Measurements from ENCODE around the gene DPP9.

Gene DPP9

DNA sequence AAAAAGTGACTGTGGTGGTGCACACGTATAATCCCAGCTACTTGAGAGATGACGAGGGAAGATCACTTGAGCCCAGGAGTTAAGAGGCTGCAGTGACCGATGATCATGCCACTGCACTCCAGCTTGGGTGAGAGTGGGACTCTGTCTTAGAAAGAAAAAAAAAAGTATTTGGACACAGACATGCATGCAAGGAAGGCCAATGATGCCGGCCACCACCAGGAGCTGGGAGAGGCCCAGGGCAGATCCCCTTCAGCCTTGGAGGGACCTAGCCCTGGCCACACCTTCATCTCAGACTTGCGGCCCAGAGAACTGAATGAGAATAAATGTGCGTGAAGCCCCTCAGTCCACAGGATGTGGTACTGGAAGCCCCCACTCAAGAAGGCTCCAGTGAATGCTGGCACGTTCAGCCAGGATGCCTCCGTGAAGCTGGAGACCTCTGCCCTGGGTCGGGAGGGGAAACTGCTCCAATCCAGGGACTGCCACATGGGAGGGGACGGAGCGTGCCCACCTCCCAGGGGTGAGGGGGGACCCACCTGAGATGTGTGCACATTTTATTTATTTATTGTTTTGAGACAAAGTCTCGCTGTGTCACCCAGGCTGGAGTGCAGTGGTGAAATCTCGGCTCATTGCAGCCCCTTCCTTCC is 69.7 kb downstream of the DPP9 start:
- H3K4me3 ChIP-seq (ENCODE audit: low read length): no peak overlapping the region
- H3K36me3 ChIP-seq (ENCODE audit: control insufficient read depth, low read length): peaks cover 19% of the 10 kb centered on the region
- peaks cover 3% of the 10 kb centered on the region; the same call in 1 of the 2 replicates for H3F3A ChIP-seq (ENCODE audit: control insufficient read depth, insufficient read depth)
- no peaks in the 10 kb centered on the region for H4K20me1 ChIP-seq (ENCODE audit: control insufficient read depth, insufficient read depth, low read depth, low read length)
- no peaks in the 10 kb centered on the region for H3K27me3 ChIP-seq (ENCODE audit: control insufficient read depth, low read length)
- no peaks in the 10 kb centered on the region for H3K9me2 ChIP-seq (replicated peaks; ENCODE audit: control insufficient read depth, low read length)
- TF ChIP-seq, protein P1, sequence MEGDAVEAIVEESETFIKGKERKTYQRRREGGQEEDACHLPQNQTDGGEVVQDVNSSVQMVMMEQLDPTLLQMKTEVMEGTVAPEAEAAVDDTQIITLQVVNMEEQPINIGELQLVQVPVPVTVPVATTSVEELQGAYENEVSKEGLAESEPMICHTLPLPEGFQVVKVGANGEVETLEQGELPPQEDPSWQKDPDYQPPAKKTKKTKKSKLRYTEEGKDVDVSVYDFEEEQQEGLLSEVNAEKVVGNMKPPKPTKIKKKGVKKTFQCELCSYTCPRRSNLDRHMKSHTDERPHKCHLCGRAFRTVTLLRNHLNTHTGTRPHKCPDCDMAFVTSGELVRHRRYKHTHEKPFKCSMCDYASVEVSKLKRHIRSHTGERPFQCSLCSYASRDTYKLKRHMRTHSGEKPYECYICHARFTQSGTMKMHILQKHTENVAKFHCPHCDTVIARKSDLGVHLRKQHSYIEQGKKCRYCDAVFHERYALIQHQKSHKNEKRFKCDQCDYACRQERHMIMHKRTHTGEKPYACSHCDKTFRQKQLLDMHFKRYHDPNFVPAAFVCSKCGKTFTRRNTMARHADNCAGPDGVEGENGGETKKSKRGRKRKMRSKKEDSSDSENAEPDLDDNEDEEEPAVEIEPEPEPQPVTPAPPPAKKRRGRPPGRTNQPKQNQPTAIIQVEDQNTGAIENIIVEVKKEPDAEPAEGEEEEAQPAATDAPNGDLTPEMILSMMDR (IDR thresholded peaks at IDR 0.05; ENCODE audit: low read depth, low read length, poor library complexity, severe bottlenecking): no peak
- no peak for TF ChIP-seq EZH2phosphoT487 (IDR thresholded peaks at IDR 0.05; ENCODE audit: borderline replicate concordance, low read length)
- no peaks in the 10 kb centered on the region for H3K79me2 ChIP-seq (ENCODE audit: control insufficient read depth, low read length)
- peaks cover 8% of the 10 kb centered on the region for H3K4me1 ChIP-seq (ENCODE audit: control insufficient read depth, low read length)
- H3K9me3 ChIP-seq (ENCODE audit: control insufficient read depth, insufficient read depth, low read length): no peaks in the 10 kb centered on the region
- H3K4me2 ChIP-seq (ENCODE audit: low read length): no peak overlapping the region
- no peak overlapping the region for H3K27ac ChIP-seq (ENCODE audit: low read depth, low read length)

DNA sequence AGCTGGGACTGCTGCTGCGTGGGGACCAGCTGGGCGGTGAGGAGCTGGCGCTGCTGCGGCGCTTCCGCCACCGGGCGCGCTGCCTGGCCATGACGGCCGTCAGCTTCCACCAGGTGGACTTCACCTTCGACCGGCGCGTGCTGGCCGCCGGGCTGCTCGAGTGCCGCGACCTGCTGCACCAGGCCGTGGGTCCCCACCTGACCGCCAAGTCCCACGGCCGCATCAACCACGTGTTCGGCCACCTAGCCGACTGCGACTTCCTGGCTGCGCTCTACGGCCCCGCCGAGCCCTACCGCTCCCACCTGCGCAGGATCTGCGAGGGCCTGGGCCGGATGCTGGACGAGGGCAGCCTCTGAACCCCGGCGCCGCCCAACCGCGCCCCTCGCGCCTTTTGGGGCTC is 71.6 kb downstream of the DPP9 start:
- Histone ChIP-seq H3K27me3 (ENCODE audit: control insufficient read depth, low read length) (no peaks in the 10 kb centered on the region), H3K4me3 (ENCODE audit: low read length) (no peak overlapping the region), H3K36me3 (ENCODE audit: control insufficient read depth, low read length) (peaks cover 10% of the 10 kb centered on the region; the same call in 1 of the 2 replicates), H3K9me2 (replicated peaks; ENCODE audit: control insufficient read depth, low read length) (no peaks in the 10 kb centered on the region), H3F3A (ENCODE audit: control insufficient read depth, insufficient read depth) (peaks cover 3% of the 10 kb centered on the region; the same call in 1 of the 2 replicates), H3K4me1 (ENCODE audit: control insufficient read depth, low read length) (peaks cover 14% of the 10 kb centered on the region), H3K4me2 (ENCODE audit: low read length) (no peak overlapping the region), H3K27ac (ENCODE audit: low read depth, low read length) (no peak overlapping the region), H4K20me1 (ENCODE audit: control insufficient read depth, insufficient read depth, low read depth, low read length) (no peaks in the 10 kb centered on the region), H3K9me3 (ENCODE audit: control insufficient read depth, insufficient read depth, low read length) (no peaks in the 10 kb centered on the region), H3K79me2 (ENCODE audit: control insufficient read depth, low read length) (no peaks in the 10 kb centered on the region)
- TF ChIP-seq EZH2phosphoT487 (IDR thresholded peaks at IDR 0.05; ENCODE audit: borderline replicate concordance, low read length): no peak
- TF ChIP-seq, protein P1 (IDR thresholded peaks at IDR 0.05; ENCODE audit: low read depth, low read length, poor library complexity, severe bottlenecking): no peak

DNA sequence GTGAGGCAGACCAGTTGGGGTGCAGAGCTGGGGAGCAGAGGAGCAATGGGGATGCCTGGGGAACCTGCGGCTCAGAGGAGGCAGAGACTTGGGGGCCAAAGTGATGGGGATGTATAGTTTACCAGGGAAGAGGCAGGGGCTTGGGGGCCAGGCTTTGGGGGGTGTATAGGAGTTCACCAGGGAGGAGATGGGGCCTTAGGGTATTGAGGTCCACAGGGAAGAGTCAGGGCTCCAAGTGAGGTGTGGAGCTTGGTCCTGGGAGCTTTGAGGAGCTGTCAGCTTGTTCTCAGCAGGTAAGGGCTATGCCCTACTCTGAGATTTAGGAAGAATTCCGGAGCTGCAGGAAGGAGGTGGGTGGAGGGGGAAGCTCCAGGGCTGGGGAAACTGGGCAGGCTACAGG is 73.5 kb downstream of the DPP9 start:
- H3K9me2 ChIP-seq (replicated peaks; ENCODE audit: control insufficient read depth, low read length): no peaks in the 10 kb centered on the region
- H3K4me1 ChIP-seq (ENCODE audit: control insufficient read depth, low read length): peaks cover 14% of the 10 kb centered on the region
- no peaks in the 10 kb centered on the region for H3K9me3 ChIP-seq (ENCODE audit: control insufficient read depth, insufficient read depth, low read length)
- H3K4me3 ChIP-seq (ENCODE audit: low read length): no peak overlapping the region
- H3K4me2 ChIP-seq (ENCODE audit: low read length): no peak overlapping the region
- H3K79me2 ChIP-seq (ENCODE audit: control insufficient read depth, low read length): no peaks in the 10 kb centered on the region
- TF ChIP-seq, protein P1 (IDR thresholded peaks at IDR 0.05; ENCODE audit: low read depth, low read length, poor library complexity, severe bottlenecking): no peak
- no peak for TF ChIP-seq EZH2phosphoT487 (IDR thresholded peaks at IDR 0.05; ENCODE audit: borderline replicate concordance, low read length)
- peaks cover 5% of the 10 kb centered on the region; the same call in 1 of the 2 replicates for H3K36me3 ChIP-seq (ENCODE audit: control insufficient read depth, low read length)
- H3K27ac ChIP-seq (ENCODE audit: low read depth, low read length): no peak overlapping the region
- no peaks in the 10 kb centered on the region for H3K27me3 ChIP-seq (ENCODE audit: control insufficient read depth, low read length)
- no peaks in the 10 kb centered on the region for H4K20me1 ChIP-seq (ENCODE audit: control insufficient read depth, insufficient read depth, low read depth, low read length)
- peaks cover 3% of the 10 kb centered on the region; the same call in 1 of the 2 replicates for H3F3A ChIP-seq (ENCODE audit: control insufficient read depth, insufficient read depth)

Data from DOHH2 (cell line).